GM04503 (cell line): ENCODE data around the gene ALDH1A1.

Source experiments
- DNase-seq: peaks from one replicate; pipeline ENCODE4 v3.0.0-alpha.2; 2012; ENCODE audit warnings: low read depth

Gene ALDH1A1

DNA sequence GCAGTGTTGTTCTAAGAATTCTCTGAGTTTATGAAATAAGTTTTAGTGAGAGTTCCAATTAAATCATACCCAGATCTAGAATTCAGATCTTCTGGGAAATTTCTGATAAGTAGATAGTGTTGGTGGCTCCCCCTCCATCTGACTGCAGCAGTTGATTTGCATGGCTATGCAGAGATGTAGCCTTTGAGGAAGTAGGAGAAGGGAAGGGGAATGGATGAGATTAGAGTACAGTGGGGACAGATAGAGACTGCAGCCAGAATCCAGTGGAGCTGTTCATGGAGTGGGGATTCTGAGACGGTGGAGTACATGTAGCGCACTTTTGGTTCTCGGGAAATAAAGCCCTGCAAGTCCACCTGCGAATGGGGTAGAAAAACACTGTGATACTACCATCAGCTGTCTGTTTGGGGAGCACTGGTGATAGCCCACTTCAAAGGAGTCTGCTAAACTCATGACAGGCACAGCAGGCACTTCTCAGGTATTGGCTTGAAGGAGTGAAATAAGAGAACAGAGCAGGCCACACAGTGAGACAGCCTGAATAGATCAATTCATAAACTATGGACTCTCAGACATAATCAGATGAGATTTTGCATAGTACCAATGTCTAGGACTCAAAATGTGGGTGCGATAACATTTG, 96.8 kb downstream of the ALDH1A1 start:
- no peak for DNase-seq

DNA sequence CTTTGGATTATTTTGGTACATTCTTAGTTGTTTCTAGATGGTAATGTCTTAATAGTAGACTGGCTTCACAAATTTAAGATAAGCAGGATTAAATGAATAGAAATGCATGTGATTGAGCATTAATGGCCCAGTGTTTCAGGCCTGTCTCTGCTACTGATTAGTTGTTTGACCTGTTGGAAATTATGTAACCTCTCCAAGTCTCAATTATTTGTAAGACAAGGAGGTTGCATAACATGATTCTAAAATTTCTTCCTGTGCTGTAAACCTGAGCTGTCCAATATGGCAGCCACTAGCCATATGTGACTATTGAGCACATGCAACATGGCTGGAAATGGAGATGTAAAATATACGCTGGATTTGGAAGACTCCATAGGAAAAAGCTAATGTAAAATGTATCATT, 97.5 kb downstream of the ALDH1A1 start:
- DNase-seq = no peak
